GM18861 (cell line): ENCODE results near the gene IBA57.
"Not testable (repeated sequence)": the region's sequence is repeated elsewhere in the genome, so short reads cannot be mapped to it uniquely, and the experiment has no call there.

ENCODE experiments used
- ATAC-seq: cut with Tn5 transposase; IDR thresholded peaks from one replicate; pipeline ENCODE4 v1.9.1; 2021; ENCODE audit not compliant: unreplicated experiment

IBA57 gene

GRCh38 chr1:228170666-228171065 is 5.1 kb downstream of the IBA57 start:
- no peak for ATAC-seq

GRCh38 chr1:228171221-228171891 is 5.8 kb downstream of the IBA57 start:
- ATAC-seq: no peak

- no peak for ATAC-seq
Observed at GRCh38 chr1:228172591-228173527, 7.3 kb downstream of the IBA57 start.

- ATAC-seq: not testable (repeated sequence)
Observed at GRCh38 chr1:228173528-228174481, 8.2 kb downstream of the IBA57 start.

- ATAC-seq: no peak
Observed at GRCh38 chr1:228174482-228175315, 9.1 kb downstream of the IBA57 start.

GRCh38 chr1:228175316-228176023 is 9.9 kb downstream of the IBA57 start:
- no peak for ATAC-seq

- no peak for ATAC-seq
Observed at GRCh38 chr1:228176024-228176395, 10.4 kb downstream of the IBA57 start.

GRCh38 chr1:228176461-228177182 is 11.0 kb downstream of the IBA57 start:
- no peak for ATAC-seq

GRCh38 chr1:228177183-228177475 is 11.5 kb downstream of the IBA57 start:
- no peak for ATAC-seq

- no peak for ATAC-seq
Observed at GRCh38 chr1:228177721-228178710, 12.4 kb downstream of the IBA57 start.

- no peak for ATAC-seq
Observed at GRCh38 chr1:228178737-228179684, 13.4 kb downstream of the IBA57 start.

- ATAC-seq: no peak
Observed at GRCh38 chr1:228180271-228180958, 14.8 kb downstream of the IBA57 start.

GRCh38 chr1:228180959-228181644 is 15.5 kb downstream of the IBA57 start:
- ATAC-seq: no peak

- no peak for ATAC-seq
Observed at GRCh38 chr1:228181645-228182034, 16.0 kb downstream of the IBA57 start.

GRCh38 chr1:228182296-228183030 is 16.9 kb downstream of the IBA57 start:
- ATAC-seq: no peak
